Stimulated activated naive CD4-positive, alpha-beta T cell treated with Interleukin-2 at 50 U/mL for 16 hours (primary cell): ENCODE results near the gene FMNL2.

Experiments
- DNase-seq: peaks from one replicate; lab custom pipeline; 2025; lab: John Stamatoyannopoulos, UW

FMNL2 gene

DNA sequence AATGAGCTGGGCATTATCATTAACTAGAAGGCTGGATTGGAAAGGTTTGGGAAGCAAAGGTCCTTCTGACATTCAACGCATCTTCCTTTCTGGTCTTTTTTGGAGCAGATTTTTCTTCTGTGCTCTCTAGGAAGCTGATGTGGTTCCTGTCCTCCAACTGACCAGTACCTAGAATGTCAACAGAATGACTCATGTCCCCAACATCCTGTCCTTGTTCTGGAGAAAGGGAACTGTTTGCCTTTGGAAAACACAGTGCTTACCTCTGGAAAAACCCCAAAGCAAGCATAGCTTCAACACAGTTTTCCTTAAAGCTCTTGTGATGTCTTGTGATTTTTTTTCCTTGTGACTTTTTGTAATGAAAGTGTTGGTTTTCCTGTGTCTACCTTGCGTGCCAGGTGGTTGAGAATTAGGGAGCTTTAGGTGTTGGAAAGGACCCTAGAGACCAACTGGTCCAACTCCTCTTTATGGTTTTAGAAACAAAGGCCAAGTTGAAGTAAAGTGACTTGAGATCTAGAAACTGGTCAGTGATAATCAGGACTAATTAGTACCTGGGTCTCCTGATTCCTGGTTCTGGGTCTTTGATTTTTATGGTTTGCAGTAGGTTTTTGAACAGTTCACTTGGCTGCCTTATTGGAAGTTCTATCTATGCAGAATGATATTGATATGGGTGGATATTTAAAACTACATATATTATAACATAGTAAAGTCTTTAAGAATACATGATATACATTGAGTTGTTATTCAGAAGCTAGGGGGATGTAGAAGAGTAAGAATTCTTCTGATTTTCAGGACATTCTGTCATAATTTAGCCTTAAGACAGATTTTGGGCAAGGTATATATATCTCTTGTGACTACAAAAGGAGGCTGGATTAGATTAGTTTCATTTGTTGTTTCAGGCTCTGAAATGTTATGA is 70.5 kb downstream of the FMNL2 start:
- DNase-seq = no peak

DNA sequence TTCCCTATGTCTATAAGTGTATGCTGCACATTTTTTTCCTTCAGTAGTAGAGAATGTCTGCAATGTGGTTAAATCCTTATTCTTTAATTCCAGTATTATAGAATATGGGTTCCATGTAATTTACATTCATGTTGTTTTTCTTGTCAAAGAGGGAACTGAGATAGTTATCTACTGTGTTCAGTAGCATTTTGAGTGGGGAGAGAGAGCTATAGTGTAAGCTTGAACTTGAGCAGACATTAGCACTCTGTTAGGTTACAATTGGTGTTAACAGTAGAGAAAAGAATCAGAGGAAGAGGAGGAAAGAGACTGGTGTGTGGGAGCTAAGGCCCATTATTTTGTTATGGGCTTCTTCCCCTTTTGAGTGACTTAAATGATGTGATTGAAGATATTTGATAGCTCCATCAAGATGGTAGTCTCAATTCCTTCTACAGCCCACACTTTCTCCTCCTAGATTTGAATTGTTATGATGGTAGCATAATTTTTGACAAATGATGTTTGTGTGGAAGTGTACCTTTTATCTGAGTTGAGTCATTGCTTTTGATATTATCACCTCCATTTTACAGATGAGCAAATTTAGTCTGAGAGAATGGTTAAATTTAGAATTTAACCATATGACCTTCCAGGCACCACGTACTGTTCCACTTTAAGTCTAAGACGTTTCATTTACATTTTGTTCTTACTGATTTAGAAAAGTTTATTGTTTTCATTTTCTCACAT is 71.3 kb downstream of the FMNL2 start:
- no peak for DNase-seq

DNA sequence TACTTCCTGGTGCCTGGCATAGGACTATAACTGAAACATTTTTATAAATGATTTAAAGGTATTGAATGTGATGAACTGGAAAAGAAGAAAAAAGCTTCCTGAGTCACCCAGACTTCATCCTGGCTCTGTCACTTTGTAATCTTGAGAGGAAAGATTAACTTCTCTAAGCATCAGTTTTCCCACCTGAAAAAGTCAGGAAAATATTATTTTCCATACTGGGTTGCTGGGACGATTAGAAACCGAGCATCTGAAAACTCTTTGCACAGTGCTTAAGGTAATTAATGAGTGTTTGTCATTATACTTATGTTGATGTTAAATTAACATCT is 71.8 kb downstream of the FMNL2 start:
- no peak for DNase-seq

DNA sequence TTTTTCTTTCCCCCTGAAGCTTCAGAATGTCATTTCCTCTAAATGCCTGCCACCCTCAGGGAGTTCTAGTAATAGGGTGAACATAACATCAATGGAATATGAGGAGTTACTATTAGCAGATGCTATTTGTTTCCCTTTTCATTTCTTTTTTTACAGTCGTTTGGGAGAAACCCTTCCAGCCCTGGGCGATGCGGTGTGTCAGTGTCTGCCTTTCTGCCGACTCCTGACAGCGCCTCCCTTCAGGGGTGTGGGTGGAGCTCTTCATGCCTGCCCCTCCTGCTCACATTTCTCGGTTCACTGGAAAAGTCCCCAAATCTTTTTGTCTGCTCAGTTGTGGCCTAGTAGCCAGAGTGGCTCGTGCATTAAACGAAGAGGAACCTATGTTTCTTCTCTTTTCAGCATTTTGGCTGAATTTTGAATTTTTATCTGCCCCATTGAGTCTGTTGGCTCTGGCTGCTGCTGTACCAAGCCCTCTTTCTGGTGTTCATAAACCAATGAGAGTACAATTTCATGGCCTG is 72.3 kb downstream of the FMNL2 start:
- DNase-seq = no peak

DNA sequence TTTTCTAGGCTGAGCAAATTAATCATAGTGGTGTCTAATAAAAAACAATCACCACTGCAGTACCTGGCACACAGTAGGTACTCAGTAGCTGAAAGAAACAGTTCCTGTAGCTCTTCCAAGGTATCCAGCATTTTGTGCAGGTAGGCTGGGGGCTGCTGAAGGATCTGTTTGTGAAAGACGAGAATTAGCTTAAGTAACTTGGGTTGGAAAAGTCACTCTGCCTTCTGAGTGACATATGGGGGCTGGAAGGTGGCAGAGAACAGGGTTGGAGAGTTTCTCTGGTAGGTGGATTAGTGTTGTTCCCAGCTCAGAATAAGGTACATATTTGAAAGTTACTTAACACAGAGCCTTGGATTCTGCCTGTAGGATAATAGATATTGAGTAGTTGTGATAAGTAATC is 72.8 kb downstream of the FMNL2 start:
- DNase-seq = no peak

- no peak for DNase-seq
Observed at GRCh38 chr2:152408254-152408653, 73.3 kb downstream of the FMNL2 start.

- no peak for DNase-seq
Observed at GRCh38 chr2:152409386-152410164, 74.6 kb downstream of the FMNL2 start.

DNA sequence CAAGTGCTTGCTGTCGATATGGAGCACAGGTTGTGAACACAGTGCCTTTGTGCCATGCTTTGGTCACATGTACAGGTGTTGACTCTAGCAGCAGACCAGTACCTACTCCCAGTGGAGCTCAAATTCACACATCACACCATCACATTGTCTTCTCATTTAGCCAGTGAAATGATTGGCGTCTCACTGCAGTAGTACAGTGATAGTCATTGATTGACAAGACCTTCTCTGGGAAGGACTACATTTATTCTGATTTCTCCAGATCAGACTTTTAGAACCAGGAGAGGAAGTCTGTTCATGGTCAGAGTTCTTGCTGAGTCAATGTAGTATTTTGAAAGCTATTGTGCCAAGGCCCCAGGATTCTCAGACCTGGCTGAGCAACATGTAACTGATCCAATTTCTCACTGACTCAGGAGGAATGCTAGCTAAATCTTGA is 75.2 kb downstream of the FMNL2 start:
- DNase-seq = no peak

DNA sequence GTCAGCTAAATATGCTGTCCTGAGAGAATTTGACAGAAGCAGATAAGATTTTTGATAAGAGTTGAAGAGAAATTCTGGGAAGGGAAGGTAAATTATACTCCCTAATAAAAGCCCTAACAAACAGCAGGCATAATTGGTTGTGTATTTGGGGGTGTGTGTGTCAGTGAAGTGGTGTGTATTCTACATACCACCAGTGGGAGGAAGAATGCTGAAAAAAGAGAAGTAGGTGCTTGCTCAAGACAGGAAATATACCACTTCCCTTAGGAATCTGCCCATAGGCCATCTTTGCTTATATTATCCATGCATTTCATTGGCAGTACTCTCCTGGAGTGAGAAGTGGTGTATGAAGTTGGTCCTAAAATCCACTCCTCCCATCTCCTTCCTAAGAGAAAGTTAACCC is 76.2 kb downstream of the FMNL2 start:
- DNase-seq = no peak

DNA sequence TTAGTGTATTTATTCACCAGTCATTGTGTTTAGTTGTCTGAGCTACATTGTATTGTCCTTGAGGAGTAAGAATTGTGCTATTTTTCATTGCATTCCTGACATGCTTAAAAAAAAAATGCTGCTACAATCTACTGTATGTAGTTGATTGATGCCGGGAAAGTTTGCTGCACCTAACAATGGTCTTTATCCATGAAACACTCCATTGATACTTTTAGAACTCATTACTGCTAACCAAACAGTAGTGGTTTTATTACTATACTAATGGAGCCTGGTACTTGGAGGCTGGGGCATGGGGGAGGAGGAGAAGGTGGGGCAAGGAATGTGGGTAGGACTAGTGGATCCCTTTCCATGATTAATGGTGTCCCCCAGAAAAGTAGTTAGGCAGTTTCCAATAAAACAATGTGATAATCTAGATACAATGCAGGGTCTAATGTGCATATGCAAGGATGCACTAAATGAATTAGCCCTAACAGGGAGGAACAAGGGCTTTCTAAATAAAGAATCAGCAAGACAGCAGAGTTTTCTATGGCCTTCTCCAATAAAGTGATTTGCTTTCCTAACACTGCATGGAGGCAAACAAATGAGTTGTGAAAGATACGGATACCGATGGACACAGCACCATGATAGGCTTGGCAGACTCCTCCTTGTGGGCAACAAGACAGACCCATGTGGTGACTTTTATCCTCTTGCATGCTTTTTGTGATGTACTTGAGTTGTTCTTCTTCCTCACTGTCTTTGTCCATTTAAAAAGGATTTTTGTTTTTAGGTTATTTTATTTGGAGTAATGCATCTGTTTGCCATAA is 78.5 kb downstream of the FMNL2 start:
- DNase-seq = no peak

- no peak for DNase-seq
Observed at GRCh38 chr2:152415231-152415642, 80.3 kb downstream of the FMNL2 start.

- no peak for DNase-seq
Observed at GRCh38 chr2:152415796-152416195, 80.8 kb downstream of the FMNL2 start.

DNA sequence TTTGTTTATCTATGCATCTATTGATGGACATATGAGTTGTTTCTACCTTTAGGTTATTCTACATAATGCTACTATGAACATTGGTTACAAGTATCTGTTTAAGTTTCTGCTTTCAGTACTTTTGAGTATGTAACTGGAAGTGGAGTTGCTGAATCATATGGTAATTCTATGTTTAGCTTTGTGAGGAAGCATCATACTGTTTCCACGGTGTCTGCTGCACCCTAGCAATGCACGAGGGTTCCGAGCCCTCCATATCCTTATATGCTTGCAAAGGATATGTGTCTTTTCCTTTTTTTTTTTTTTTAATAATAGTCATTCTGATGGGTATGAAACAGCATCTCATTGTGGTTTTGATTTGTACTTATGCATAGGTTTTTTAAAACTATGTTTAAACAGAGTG is 83.7 kb downstream of the FMNL2 start:
- DNase-seq = no peak

GRCh38 chr2:152419944-152420343 is 85.0 kb downstream of the FMNL2 start:
- DNase-seq = no peak

DNA sequence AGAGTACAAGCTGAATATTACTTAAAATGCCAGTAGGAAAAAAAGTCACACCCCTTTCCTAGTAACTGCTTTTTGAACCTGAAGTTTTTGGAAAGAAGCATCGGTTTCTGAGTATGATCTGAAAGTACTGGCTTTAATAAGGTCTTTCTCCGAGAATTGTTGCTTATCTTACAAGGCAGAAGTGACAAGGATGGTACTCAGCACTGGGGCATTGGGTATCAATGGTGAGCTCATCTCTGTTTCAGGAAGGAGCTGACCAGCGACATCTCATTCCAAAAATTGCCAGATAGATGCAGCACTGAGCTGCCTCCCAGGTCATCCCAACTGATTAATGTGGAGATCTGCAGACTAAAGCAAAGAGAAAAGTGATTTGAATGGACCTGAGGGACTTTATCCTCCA is 85.4 kb downstream of the FMNL2 start:
- DNase-seq = no peak

DNA sequence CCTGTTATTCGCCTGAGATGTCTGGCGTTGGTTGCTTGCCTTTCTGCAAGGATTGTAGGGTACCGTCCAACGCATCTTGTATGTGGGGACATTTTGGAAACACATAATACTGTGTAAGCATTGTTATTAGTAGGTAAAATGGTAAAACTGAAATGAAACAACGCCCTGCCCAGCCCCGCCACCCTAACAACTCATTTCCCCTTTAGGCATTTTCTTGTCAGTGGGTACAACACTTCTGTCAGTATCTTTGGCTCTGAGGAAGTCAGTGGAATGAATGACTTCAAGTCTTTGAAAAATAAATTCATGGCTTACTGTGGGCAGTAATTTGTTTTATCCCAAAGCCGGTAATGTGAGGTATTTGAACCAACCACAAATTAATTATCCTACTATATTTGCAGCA is 86.0 kb downstream of the FMNL2 start:
- no peak for DNase-seq

DNA sequence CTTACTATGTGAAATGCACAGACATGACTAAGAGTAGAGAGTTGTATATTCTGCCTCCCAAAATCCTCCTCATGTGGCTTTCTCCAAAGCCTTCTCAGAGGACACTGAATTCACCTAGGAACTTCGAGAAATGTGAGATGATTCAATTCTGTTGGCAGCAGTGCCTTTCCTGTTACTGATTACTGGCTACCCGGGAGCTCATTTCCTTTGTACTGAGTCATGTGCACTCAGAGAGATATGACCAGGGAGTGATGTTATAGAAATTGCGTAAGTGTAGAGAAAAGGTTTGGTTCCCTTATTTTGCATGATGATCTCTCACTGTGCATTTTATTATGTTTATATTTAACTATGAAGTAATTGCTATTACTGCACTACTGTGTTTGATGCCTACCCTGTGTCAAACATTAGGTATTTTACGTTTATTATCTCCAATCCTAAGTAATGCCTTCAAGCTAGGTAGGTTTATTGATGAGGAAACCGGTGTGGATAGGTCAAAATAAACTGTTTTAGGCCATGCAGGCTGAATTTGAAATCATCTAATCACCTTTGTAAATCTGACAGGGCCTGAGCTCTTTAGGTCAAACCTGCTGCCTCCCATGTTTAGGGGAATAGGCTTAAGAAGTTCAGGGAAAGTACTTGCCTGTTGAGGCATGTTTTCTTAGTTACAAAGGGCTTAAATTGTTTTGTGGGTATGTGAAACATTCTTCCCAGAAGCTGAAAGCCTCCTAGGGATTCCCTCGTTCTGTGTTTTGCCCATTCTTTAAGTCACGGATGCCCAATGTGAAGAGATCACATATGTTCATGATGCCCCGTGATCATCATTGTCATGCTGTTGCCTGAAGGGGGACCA is 86.8 kb downstream of the FMNL2 start:
- DNase-seq = no peak

GRCh38 chr2:152423684-152424083 is 88.7 kb downstream of the FMNL2 start:
- no peak for DNase-seq

GRCh38 chr2:152425765-152426727 is 91.1 kb downstream of the FMNL2 start:
- DNase-seq = no peak
